IMR-90 (cell line): ENCODE measurements around the gene TMEM205. TPM values are rescaled to one million over a fixed set of nuclear protein-coding genes. Genes with fewer than 3 reads are reported as not detected.

ENCODE experiments used
- ATAC-seq: fragments of 200-7000 bp; cut with Tn5 transposase; 2 replicates; pipeline ENCODE4 v1.9.1; 2020; ENCODE audit warnings: low read depth, mild to moderate bottlenecking, moderate library complexity
- BruUV-seq: library from RNA; stranded (reverse); fragments of 400-500 nt; replicated peaks from 2 replicates; lab custom pipeline; 2021; lab: Mats Ljungman, UMichigan
- CTCF ChIA-PET: fragments of 300-600 bp; formaldehyde crosslinking; extraction: SDS; loops from one replicate; lab custom pipeline; 2021; ENCODE audit warnings: antibody characterized with exemption; lab: Yijun Ruan, JAX
- POLR2A ChIA-PET: fragments of 300-600 bp; sonication (Branson Sonifier 250); formaldehyde crosslinking; loops from one replicate; lab custom pipeline; 2022; ENCODE audit warnings: antibody characterized with exemption; ENCODE audit not compliant: unreplicated experiment; lab: Charles Lee
- DNase-seq: peaks from one replicate; pipeline ENCODE4 v3.0.0; 2013
- H2AFZ ChIP-seq: replicated peaks from 2 replicates; pipeline ENCODE3; 2013; ENCODE audit warnings: low read length, mild to moderate bottlenecking; ENCODE audit not compliant: poor library complexity
- H2AK5ac ChIP-seq: 2 replicates; pipeline ENCODE4 v1.6.1; 2013; ENCODE audit warnings: low read depth, low read length, inconsistent platforms
- H2AK9ac ChIP-seq: replicated peaks from 2 replicates; pipeline ENCODE3; 2013; ENCODE audit warnings: mild to moderate bottlenecking, low read depth, low read length, moderate library complexity; ENCODE audit not compliant: poor library complexity
- H2BK120ac ChIP-seq: 2 replicates; pipeline ENCODE4 v1.6.1; 2013; ENCODE audit warnings: low read depth, low read length, inconsistent platforms
- H2BK15ac ChIP-seq: 3 replicates; pipeline ENCODE4 v1.6.1; 2013; ENCODE audit warnings: low read depth, low read length, inconsistent platforms
- H2BK20ac ChIP-seq: 2 replicates; pipeline ENCODE4 v1.6.1; 2013; ENCODE audit warnings: low read depth, mild to moderate bottlenecking, inconsistent platforms, low read length, moderate library complexity
- H2BK5ac ChIP-seq: 2 replicates; pipeline ENCODE4 v1.6.1; 2013; ENCODE audit warnings: mild to moderate bottlenecking, low read depth, low read length, inconsistent platforms; ENCODE audit not compliant: poor library complexity, severe bottlenecking
- H3K14ac ChIP-seq: replicated peaks from 2 replicates; pipeline ENCODE4 v1.6.1; 2013; ENCODE audit warnings: low read depth, low read length, inconsistent platforms
- H3K18ac ChIP-seq: 2 replicates; pipeline ENCODE4 v1.6.1; 2013; ENCODE audit warnings: low read depth, low read length, control low read depth
- H3K23ac ChIP-seq: 2 replicates; pipeline ENCODE4 v1.6.1; 2013; ENCODE audit warnings: low read depth, low read length, inconsistent platforms
- H3K27ac ChIP-seq: 2 replicates; pipeline ENCODE4 v1.5.1; 2013; ENCODE audit warnings: mild to moderate bottlenecking, control low read depth, low read length; ENCODE audit not compliant: insufficient read depth
- H3K27me3 ChIP-seq: 2 replicates; pipeline ENCODE4 v1.6.1; 2013; ENCODE audit warnings: low read length; ENCODE audit not compliant: control insufficient read depth, insufficient read depth
- H3K36me3 ChIP-seq: 2 replicates; pipeline ENCODE4 v1.6.1; 2013; ENCODE audit warnings: low read length, mixed read lengths; ENCODE audit not compliant: control insufficient read depth, insufficient read depth
- H3K4ac ChIP-seq: 2 replicates; pipeline ENCODE4 v1.6.1; 2013; ENCODE audit warnings: low read depth, low read length, inconsistent platforms
- H3K4me1 ChIP-seq: 2 replicates; pipeline ENCODE4 v1.6.1; 2013; ENCODE audit warnings: low read length, mixed read lengths; ENCODE audit not compliant: control insufficient read depth, insufficient read depth
- H3K4me2 ChIP-seq: 2 replicates; pipeline ENCODE4 v1.6.1; 2013; ENCODE audit warnings: low read depth, mild to moderate bottlenecking, control low read depth, low read length, moderate library complexity
- H3K4me3 ChIP-seq: 2 replicates; pipeline ENCODE4 v1.5.1; 2013; ENCODE audit warnings: low read depth, mild to moderate bottlenecking, control low read depth, low read length, moderate library complexity; ENCODE audit not compliant: insufficient read depth
- H3K56ac ChIP-seq: 2 replicates; pipeline ENCODE4 v1.6.1; 2013; ENCODE audit warnings: low read length, inconsistent platforms; ENCODE audit not compliant: insufficient read depth; ENCODE audit errors: extremely low read depth
- H3K79me1 ChIP-seq, 2 experiments: 2 replicates each; pipeline ENCODE4 v1.6.1; 2013; ENCODE audit warnings: low read length in 2 of 2, inconsistent platforms in 1 of 2, low read depth in 1 of 2
- H3K9ac ChIP-seq: 2 replicates; pipeline ENCODE4 v1.6.1; 2013; ENCODE audit warnings: low read depth, low read length, control low read depth
- H3K9me1 ChIP-seq: 2 replicates; pipeline ENCODE4 v1.6.1; 2013; ENCODE audit warnings: low read length, inconsistent platforms; ENCODE audit not compliant: insufficient read depth
- H3K9me3 ChIP-seq: 2 replicates; pipeline ENCODE4 v1.6.1; 2013; ENCODE audit warnings: low read length; ENCODE audit not compliant: control insufficient read depth, insufficient read depth
- H4K20me1 ChIP-seq: 2 replicates; pipeline ENCODE4 v1.6.1; 2013; ENCODE audit warnings: low read length, inconsistent platforms; ENCODE audit not compliant: insufficient read depth
- H4K5ac ChIP-seq: 2 replicates; pipeline ENCODE4 v1.6.1; 2013; ENCODE audit warnings: mild to moderate bottlenecking, low read depth, low read length, control low read depth
- H4K8ac ChIP-seq, 2 experiments: 2 replicates each; pipeline ENCODE4 v1.6.1; 2013; ENCODE audit warnings: low read depth in 2 of 2, low read length in 2 of 2, control low read depth in 1 of 2, inconsistent platforms in 1 of 2
- H4K91ac ChIP-seq: 2 replicates; pipeline ENCODE4 v1.6.1; 2013; ENCODE audit warnings: low read depth, low read length, inconsistent platforms; ENCODE audit not compliant: insufficient read depth
- CEBPB ChIP-seq: IDR thresholded peaks from 2 replicates; pipeline ENCODE4 v1.6.1; 2012; ENCODE audit warnings: low read depth, low read length, improper control_type of control experiment
- CHD1 ChIP-seq: IDR thresholded peaks from 2 replicates; pipeline ENCODE4 v1.6.1; 2012; ENCODE audit warnings: low read depth, low read length, improper control_type of control experiment
- ELK1 ChIP-seq: fragments of 150-350 bp; IDR thresholded peaks from 2 replicates; pipeline ENCODE4 v1.6.1; 2016; ENCODE audit warnings: low read depth, mild to moderate bottlenecking, low read length, moderate library complexity, borderline replicate concordance
- FOS ChIP-seq: fragments of 150-350 bp; IDR thresholded peaks from 2 replicates; pipeline ENCODE4 v1.6.1; 2016; ENCODE audit warnings: low read depth, low read length
- RAD21 ChIP-seq: IDR thresholded peaks from 2 replicates; pipeline ENCODE4 v1.6.1; 2012; ENCODE audit warnings: low read length, improper control_type of control experiment
- WGBS, 2 experiments: methylation state at CpG; one replicate each; pipeline versions ENCODE4 v1.1.5 to v1.1.7; 2013; ENCODE audit warnings: missing lambda C conversion rate in 2 of 2; ENCODE audit not compliant: insufficient read length in 1 of 2; ENCODE audit errors: extremely low coverage in 2 of 2; 5-methylcytosine and 5-hydroxymethylcytosine counted together
- dilution Hi-C: fragments of 300-500 bp; cut with HindIII; formaldehyde crosslinking; loops from one replicate; pipeline ENCODE4 v1.14.3; 2018; ENCODE audit warnings: low sequenced_read_pairs; ENCODE audit not compliant: unreplicated experiment
- in situ Hi-C: fragments of 300-500 bp; cut with MboI; formaldehyde crosslinking; loops from 3 replicates; pipeline ENCODE4 v1.14.3; 2019; ENCODE audit warnings: low sequenced_read_pairs, inconsistent platforms, mixed read lengths
- intact Hi-C: fragments of 100-400 bp; cut with micrococcal nuclease; formaldehyde crosslinking; loops from 2 replicates; pipeline ENCODE4 v1.10.0; 2022
- polyA plus RNA-seq, 3 experiments: library from polyadenylated mRNA; depleted of rRNA; stranded (reverse); fragments of >200 nt; gene quantifications; 2 replicates each; pipeline ENCODE4 v1.2.3, GENCODE V29; 2012; ENCODE audit warnings: low replicate concordance in 1 of 3
- total RNA-seq: library from RNA; depleted of rRNA; stranded (reverse); fragments of >200 nt; gene quantifications from 2 replicates; pipeline ENCODE4 v1.2.3, GENCODE V29; 2012

TMEM205 gene
- total and polyA plus RNA-seq, 2 of the 4 experiments (the other 2 are of a cell fraction): 110 to 136 TPM

- no peaks in the 10 kb centered on the region for H3K79me1 ChIP-seq
- BruUV-seq: no TSS peak
These were observed 15.9 kb downstream of the TMEM205 start for GRCh38 chr19:11330127-11330526.

More at GRCh38 chr19:11330127-11330526, 15.9 kb downstream of the TMEM205 start:
- ChIA-PET CTCF (no interaction called here), POLR2A (no interaction called here)
- H3K18ac ChIP-seq: no peak overlapping the region
- H2BK20ac ChIP-seq: no peak overlapping the region
- no peak overlapping the region for H3K4ac ChIP-seq
- no peak overlapping the region for H2AK9ac ChIP-seq
- 50% methylated on average over 2 of the region's 4 CpGs; no CpG with 5 or more reads in 1 of the 2 experiments for WGBS, 2 experiments
- H2AK5ac ChIP-seq: no peak overlapping the region
- no peak overlapping the region for H2BK15ac ChIP-seq
- no peak overlapping the region for H3K4me3 ChIP-seq
- intact Hi-C loops (no loop called here), in situ Hi-C loops (no loop called here), dilution Hi-C loops (no loop called here)
- no peak overlapping the region for H3K23ac ChIP-seq
- no peaks in the 10 kb centered on the region; the same call in 1 of the 2 replicates for H3K9me1 ChIP-seq
- H3K27ac ChIP-seq: no peak overlapping the region
- no peak overlapping the region for H2BK5ac ChIP-seq
- H3K27me3 ChIP-seq: no peaks in the 10 kb centered on the region
- no peaks in the 10 kb centered on the region for H3K9me3 ChIP-seq
- no peak overlapping the region for H3K4me2 ChIP-seq
- H3K36me3 ChIP-seq: peaks cover 16% of the 10 kb centered on the region
- H4K20me1 ChIP-seq: no peaks in the 10 kb centered on the region
- no peak overlapping the region for H2AFZ ChIP-seq
- H3K14ac ChIP-seq: no peak overlapping the region
- no peaks in the 10 kb centered on the region for H3K4me1 ChIP-seq
- no peak for ATAC-seq
- no peak overlapping the region for H4K5ac ChIP-seq
- H4K8ac ChIP-seq: no peak overlapping the region
- no peak overlapping the region for H4K91ac ChIP-seq
- TF ChIP-seq CHD1 (no peak), ELK1 (no peak), CEBPB (no peak), RAD21 (no peak), FOS (no peak)
- H3K9ac ChIP-seq: no peak overlapping the region
- DNase-seq: no peak
- H3K56ac ChIP-seq: no peak overlapping the region
- no peak overlapping the region for H2BK120ac ChIP-seq
